MM.1S (cell line): Measurements from ENCODE around the gene SLX4IP.

Experiments
- EZH2 ChIP-seq: fragments of 300-600 bp; sonication (generic); optimal IDR thresholded peaks from 2 replicates; pipeline ENCODE3; 2017; ENCODE audit warnings: low read depth, mild to moderate bottlenecking, antibody characterized with exemption, low read length, mixed read lengths
- TF ChIP-seq, protein P1 (sequence below): fragments of 300-600 bp; sonication (generic); IDR thresholded peaks from 2 replicates; pipeline ENCODE4 v1.5.1; 2016; ENCODE audit warnings: antibody characterized with exemption, low read length, mixed read lengths

GRCh38 chr20:10430704-10431103, 4.4 kb upstream of the SLX4IP start:
- TF ChIP-seq, protein P1, sequence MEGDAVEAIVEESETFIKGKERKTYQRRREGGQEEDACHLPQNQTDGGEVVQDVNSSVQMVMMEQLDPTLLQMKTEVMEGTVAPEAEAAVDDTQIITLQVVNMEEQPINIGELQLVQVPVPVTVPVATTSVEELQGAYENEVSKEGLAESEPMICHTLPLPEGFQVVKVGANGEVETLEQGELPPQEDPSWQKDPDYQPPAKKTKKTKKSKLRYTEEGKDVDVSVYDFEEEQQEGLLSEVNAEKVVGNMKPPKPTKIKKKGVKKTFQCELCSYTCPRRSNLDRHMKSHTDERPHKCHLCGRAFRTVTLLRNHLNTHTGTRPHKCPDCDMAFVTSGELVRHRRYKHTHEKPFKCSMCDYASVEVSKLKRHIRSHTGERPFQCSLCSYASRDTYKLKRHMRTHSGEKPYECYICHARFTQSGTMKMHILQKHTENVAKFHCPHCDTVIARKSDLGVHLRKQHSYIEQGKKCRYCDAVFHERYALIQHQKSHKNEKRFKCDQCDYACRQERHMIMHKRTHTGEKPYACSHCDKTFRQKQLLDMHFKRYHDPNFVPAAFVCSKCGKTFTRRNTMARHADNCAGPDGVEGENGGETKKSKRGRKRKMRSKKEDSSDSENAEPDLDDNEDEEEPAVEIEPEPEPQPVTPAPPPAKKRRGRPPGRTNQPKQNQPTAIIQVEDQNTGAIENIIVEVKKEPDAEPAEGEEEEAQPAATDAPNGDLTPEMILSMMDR: no peak
- no peak for TF ChIP-seq EZH2
